Activated naive CD4-positive, alpha-beta T cell treated with anti-CD3 and anti-CD28 coated beads, Interleukin-2, amount 10 ng/mL, durations not matched to agents 7 days and 5 days (primary cell): ENCODE measurements around the gene ORC2.

Experiments used
- CTCF ChIA-PET: fragments of 350-600 bp; sonication (Branson Sonifier 250); formaldehyde crosslinking; loops from one replicate; lab custom pipeline; 2021; ENCODE audit warnings: antibody characterized with exemption; lab: Charles Lee
- DNase-seq: peaks from one replicate; pipeline ENCODE4 v3.0.0-alpha.2; 2020
- H3K27ac Mint-ChIP-seq: one replicate; pipeline ENCODE4 v1.8.0; 2021; ENCODE audit warnings: mild to moderate bottlenecking, moderate library complexity, mixed read lengths
- H3K27me3 Mint-ChIP-seq: one replicate; pipeline ENCODE4 v1.8.0; 2021; ENCODE audit warnings: mild to moderate bottlenecking, mixed read lengths
- H3K36me3 Mint-ChIP-seq: one replicate; pipeline ENCODE4 v1.8.0; 2021; ENCODE audit warnings: mixed read lengths
- H3K4me1 Mint-ChIP-seq: one replicate; pipeline ENCODE4 v1.8.0; 2021; ENCODE audit warnings: mixed read lengths
- H3K4me3 Mint-ChIP-seq: one replicate; pipeline ENCODE4 v1.8.0; 2021; ENCODE audit warnings: mild to moderate bottlenecking, moderate library complexity, mixed read lengths
- H3K9me3 Mint-ChIP-seq: one replicate; pipeline ENCODE4 v1.8.0; 2021; ENCODE audit warnings: mixed read lengths

The ORC2 gene

DNA sequence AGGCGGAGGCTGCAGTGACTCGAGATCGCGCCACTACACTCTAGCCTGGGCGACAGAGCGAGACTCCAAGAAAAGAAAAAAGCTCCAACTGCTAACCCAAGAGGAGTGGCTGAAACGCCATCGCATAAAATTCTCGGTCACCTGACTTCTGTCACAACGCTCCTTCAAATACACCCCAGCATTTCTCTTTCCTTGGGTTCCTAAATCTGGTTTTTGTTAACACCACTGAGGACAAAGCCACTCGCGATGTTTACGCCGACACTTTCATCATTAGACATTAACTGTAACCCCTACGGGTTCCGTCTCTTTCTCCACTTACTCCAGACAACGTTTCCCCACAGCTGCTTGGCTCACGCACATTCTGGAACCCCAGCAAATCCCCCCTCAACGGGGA is 99.7 kb downstream of the ORC2 start:
- Mint-ChIP-seq H3K27me3 (peaks cover 7% of the 10 kb centered on the region), H3K9me3 (no peaks in the 10 kb centered on the region), H3K4me1 (peaks cover 51% of the 10 kb centered on the region), H3K4me3 (peak overlapping the region; percentile 89), H3K36me3 (peaks cover 49% of the 10 kb centered on the region), H3K27ac (peak overlapping the region; percentile 97)
- CTCF ChIA-PET: interaction anchor here (0.6 to 1.6 kb wide), 5 partner anchors 26 to 368 kb away, joined by 3 to 5 read pairs (median 3); no protein-coding TSS in a partner anchor
- peak; percentile 56 for DNase-seq

DNA sequence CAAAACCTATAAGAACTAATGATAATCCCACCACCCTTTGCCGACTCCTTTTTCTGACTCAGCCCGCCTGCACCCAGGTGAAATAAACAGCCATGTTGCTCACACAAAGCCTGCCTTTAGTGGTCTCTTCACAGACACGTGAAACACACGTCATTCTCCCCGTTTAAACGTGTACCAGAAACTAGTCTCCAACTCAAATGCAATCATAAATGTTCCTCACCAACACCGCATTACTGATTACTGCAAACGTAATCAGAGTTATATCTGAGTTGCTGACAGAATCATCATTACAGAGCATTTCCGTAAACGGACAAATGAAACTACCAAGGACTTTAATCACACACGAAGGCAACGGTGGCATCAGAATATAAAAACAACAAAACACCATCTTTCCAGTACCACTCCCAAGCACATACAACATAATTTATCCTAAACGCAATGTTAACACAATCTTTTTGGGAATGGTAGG is 100.9 kb downstream of the ORC2 start:
- peak; percentile 74 for DNase-seq
- peak overlapping the region; percentile 97 for H3K27ac Mint-ChIP-seq
- H3K9me3 Mint-ChIP-seq: no peaks in the 10 kb centered on the region
- peaks cover 62% of the 10 kb centered on the region for H3K36me3 Mint-ChIP-seq
- H3K27me3 Mint-ChIP-seq: peaks cover 7% of the 10 kb centered on the region
- H3K4me3 Mint-ChIP-seq: peak overlapping the region; percentile 89
- CTCF ChIA-PET: interaction anchor here (1.6 kb wide), 1 partner anchor 27 kb away, joined by 5 read pairs; the partner anchor contains the start of genes NIF3L1 and PPIL3
- peaks cover 57% of the 10 kb centered on the region for H3K4me1 Mint-ChIP-seq

DNA sequence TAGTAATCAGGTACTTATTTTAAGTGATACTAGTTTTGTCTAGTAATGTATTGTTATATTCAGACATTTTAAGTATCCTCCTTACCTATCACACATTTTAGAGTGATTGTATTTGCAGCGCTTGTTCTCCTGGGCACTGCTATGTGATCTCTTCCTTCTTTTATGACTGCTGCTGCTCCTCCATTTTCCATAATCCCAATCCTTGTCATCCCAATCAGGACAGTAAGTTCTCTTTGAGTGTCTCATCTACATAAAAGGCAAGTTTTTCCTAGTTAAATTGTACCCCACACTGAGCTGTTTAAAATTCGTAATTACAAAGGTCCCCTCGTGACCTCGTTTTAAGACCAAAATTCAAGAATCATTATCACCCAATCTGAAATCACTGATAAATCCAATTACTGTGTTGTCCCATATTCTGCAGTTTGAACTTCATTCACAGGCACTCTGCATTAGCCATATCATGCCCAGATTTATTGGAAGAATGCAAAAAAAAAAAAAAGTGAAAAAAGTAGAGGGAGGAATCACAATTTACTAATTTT is 101.8 kb downstream of the ORC2 start:
- no peak for DNase-seq
- Mint-ChIP-seq H3K27me3 (peaks cover 7% of the 10 kb centered on the region), H3K27ac (peak overlapping the region; percentile 97), H3K4me1 (peaks cover 59% of the 10 kb centered on the region), H3K9me3 (no peaks in the 10 kb centered on the region), H3K36me3 (peaks cover 69% of the 10 kb centered on the region), H3K4me3 (peak overlapping the region; percentile 89)
- CTCF ChIA-PET: interaction anchor here (1.6 kb wide), 1 partner anchor 28 kb away, joined by 5 read pairs; the partner anchor contains the start of genes NIF3L1 and PPIL3

DNA sequence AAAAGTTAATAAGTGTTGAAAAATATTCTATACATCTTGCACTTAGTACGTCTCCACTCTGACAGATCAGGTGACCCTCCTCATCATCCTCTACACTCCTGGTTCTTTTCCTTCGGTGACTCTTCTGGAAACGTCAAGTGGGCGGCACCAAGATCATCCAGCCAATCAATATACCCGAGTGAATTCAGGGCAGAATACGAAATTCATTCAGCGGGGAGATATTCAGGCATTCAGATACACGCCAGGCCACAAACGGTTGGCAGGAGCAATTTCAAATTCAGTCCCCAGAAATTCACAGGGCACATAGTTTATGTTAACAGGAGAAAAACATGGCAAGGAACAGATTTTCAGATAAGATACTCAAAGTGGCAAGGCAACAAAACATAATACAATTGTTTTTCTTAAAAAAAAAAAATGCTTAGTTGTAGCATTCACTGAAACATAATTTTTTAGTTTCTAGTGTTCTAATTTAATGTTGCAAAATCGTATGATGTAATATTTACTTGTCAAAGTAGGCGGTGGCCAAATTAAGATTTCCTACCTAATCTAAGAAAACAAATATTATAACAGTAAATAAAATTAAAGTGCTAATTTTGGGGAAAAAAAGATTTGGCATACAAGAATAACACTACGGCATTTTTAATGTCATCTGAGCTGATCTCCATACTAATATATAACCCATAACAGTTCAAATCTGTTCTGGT is 103.2 kb downstream of the ORC2 start:
- peak overlapping the region; percentile 72 for H3K27ac Mint-ChIP-seq
- H3K27me3 Mint-ChIP-seq: peaks cover 7% of the 10 kb centered on the region
- DNase-seq: peak; percentile 53
- peak overlapping the region; percentile 89 for H3K4me3 Mint-ChIP-seq
- no peaks in the 10 kb centered on the region for H3K9me3 Mint-ChIP-seq
- H3K36me3 Mint-ChIP-seq: peaks cover 76% of the 10 kb centered on the region
- CTCF ChIA-PET: interaction anchor here (1.2 kb wide), 1 partner anchor 44 kb away, joined by 3 read pairs; no protein-coding TSS in a partner anchor
- H3K4me1 Mint-ChIP-seq: peaks cover 57% of the 10 kb centered on the region
